Measurements from ENCODE around the gene SH3BGRL3. TPM values are rescaled to one million over a fixed set of nuclear protein-coding genes. Genes with fewer than 3 reads are reported as not detected.

SH3BGRL3 gene
- total RNA-seq, 4 donors from 2014 or later: 5.0 to 86.6 (median 52.3) TPM

DNA sequence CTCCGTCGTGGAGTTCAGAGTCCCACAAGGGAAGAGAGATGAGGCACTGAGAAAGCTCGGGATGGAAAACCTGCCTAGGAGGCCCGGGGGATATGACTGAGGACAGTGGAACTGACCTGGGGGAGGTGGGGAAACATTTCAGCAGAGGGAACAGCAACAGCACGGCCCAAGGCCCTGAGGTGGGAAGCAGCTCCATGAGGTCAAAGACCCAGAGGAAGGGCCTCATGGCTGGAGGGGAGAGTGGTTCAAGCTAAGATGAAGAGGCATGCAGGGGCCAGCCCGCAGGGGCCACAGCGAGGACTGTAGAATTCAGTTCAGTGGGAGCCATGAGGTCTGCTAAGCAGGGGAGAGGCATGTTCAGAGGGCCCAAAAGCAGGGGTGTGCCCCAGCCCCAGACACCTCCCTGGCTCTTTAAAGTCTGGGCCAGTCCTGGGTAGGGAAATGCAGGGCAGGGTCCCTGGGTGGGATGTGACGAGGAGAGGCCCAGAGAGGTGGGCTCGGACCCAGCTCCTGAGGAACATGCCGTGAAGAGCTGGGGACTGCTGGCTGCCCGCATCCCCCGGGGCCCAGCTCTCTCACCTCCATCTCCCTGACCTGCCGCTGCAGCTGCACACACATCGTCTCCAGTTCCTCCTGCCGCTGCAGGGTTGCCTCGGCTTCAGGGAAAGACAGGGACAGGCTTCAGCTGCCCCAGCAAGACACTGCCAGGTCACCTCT is 16.6 kb downstream of the SH3BGRL3 start:
- Histone ChIP-seq H3K27me3 (no peaks in the 10 kb centered on the region), H3K36me3 (no peaks in the 10 kb centered on the region), H3K4me3 (no peak overlapping the region), H3K9me3 (no peaks in the 10 kb centered on the region), H3K4me1 (no peaks in the 10 kb centered on the region), H3K27ac (no peak overlapping the region)
- no peak for DNase-seq
- intact Hi-C loops (cut with DNase I; ENCODE audit: low total_unique reads): no loop called here
- TF ChIP-seq, protein P1, sequence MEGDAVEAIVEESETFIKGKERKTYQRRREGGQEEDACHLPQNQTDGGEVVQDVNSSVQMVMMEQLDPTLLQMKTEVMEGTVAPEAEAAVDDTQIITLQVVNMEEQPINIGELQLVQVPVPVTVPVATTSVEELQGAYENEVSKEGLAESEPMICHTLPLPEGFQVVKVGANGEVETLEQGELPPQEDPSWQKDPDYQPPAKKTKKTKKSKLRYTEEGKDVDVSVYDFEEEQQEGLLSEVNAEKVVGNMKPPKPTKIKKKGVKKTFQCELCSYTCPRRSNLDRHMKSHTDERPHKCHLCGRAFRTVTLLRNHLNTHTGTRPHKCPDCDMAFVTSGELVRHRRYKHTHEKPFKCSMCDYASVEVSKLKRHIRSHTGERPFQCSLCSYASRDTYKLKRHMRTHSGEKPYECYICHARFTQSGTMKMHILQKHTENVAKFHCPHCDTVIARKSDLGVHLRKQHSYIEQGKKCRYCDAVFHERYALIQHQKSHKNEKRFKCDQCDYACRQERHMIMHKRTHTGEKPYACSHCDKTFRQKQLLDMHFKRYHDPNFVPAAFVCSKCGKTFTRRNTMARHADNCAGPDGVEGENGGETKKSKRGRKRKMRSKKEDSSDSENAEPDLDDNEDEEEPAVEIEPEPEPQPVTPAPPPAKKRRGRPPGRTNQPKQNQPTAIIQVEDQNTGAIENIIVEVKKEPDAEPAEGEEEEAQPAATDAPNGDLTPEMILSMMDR (IDR thresholded peaks at IDR 0.05): no peak

DNA sequence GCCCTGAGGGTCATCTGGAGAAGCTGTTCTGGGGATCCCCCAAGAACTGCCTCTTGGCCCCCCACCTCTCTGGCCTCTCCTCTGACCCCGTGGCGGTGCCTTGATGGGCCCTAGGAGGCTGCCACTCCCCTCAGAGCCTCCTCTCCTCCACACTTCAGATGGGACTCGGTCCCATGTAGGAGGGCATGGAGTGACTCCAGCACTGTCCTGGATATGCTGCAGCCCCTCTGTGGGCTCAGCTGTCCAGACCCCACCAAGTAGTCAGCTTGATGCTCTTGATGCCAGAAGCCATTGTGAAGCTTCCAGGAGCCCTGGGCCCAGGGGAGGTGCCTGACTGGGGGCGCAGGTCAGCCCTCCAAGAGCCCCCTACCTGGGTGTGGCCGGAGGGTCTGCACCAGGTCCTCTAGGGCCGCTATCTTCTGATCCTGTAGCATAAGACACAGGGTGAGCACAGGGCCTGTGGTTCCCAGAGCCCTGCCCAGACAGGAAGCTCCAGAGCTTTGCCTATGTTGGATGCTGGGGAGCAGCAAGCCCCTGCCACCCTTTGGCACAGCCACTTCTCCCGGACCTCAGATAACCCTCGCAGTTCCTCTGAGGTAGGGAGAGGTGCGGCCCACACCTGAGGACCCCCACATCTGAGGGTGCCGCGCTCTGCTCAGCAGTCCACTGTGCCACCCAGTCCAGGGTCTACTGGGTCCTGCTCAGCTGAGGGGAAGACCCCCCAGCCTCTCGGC is 17.3 kb downstream of the SH3BGRL3 start:
- intact Hi-C loops (cut with DNase I; ENCODE audit: low total_unique reads): no loop called here
- H3K27me3 ChIP-seq: no peaks in the 10 kb centered on the region
- H3K4me1 ChIP-seq: no peaks in the 10 kb centered on the region

DNA sequence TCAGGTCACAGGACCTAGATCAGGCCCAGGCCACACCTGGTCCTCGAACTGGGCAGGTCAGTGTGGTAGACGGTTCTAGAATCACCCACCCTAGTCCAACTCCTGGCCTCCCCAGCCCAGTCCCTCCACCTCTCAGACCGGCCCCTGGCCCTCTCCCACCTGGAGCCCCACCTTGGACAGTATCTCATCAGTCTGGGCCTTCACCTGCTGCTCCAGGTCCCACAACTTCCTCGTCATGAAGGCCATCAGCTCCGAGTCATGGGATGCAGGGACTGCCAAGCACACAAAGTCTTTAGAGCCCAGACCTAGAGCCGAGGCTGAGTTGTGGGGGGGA is 17.9 kb downstream of the SH3BGRL3 start:
- no peak for TF ChIP-seq POLR2A (IDR thresholded peaks at IDR 0.05)
- TF ChIP-seq, protein P1 (IDR thresholded peaks at IDR 0.05): no peak
- Histone ChIP-seq H3K9me3 (no peaks in the 10 kb centered on the region), H3K27ac (no peak overlapping the region), H3K4me1 (no peaks in the 10 kb centered on the region), H3K27me3 (no peaks in the 10 kb centered on the region), H3K4me3 (no peak overlapping the region), H3K36me3 (no peaks in the 10 kb centered on the region)
- intact Hi-C loops (cut with DNase I; ENCODE audit: low total_unique reads): no loop called here
- no peak for DNase-seq

More for the DNA sequence above, 17.3 kb downstream of the SH3BGRL3 start:
- no peak overlapping the region for H3K27ac ChIP-seq
- no peaks in the 10 kb centered on the region for H3K9me3 ChIP-seq
- no peak overlapping the region for H3K4me3 ChIP-seq
- no peaks in the 10 kb centered on the region for H3K36me3 ChIP-seq
- TF ChIP-seq, protein P1 (IDR thresholded peaks at IDR 0.05): no peak
- TF ChIP-seq POLR2A (IDR thresholded peaks at IDR 0.05): no peak
- no peak for DNase-seq

DNA sequence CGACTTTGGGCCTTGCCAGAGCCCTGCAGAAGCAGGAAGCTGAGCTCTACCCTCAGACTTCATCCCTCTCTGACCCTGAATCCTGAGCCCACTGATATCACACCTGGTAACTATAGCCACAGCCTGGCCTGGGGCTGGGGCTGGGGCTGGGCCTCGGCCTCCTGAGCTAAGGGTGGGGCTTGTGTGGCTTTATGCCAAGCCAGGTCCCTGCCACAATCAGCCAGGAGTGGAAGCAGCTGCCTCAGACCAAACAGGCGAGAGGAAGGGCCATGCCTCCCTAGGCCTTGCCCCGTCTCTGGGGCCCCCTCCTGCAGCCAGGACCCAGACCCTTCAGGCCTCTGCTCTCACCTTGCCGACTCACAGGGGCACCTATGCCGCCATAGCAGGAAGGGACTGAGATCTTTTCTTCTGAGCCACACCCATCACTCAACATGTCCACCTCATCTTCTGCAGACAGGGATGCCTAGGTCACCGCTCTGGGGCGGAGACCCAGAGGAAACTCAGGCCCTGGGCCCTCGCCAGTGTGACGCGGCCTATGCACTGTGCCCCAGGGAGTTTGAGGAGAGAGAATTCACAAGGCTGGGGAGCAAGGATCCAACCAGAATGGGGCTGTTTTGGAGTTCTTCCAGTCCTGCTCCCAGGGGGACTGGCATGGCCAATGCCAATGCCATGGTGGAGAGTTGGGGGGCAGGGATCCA is 20.8 kb downstream of the SH3BGRL3 start:
- intact Hi-C loops (cut with DNase I; ENCODE audit: low total_unique reads): no loop called here
- no peaks in the 10 kb centered on the region for H3K4me1 ChIP-seq

More for the DNA sequence above, 20.8 kb downstream of the SH3BGRL3 start:
- H3K36me3 ChIP-seq: no peaks in the 10 kb centered on the region
- no peaks in the 10 kb centered on the region for H3K27me3 ChIP-seq
- H3K27ac ChIP-seq: no peak overlapping the region
- H3K9me3 ChIP-seq: no peaks in the 10 kb centered on the region
- TF ChIP-seq POLR2A (IDR thresholded peaks at IDR 0.05): no peak
- TF ChIP-seq, protein P1 (IDR thresholded peaks at IDR 0.05): no peak
- DNase-seq: no peak
- no peak overlapping the region for H3K4me3 ChIP-seq

Data from uterus (tissue), 4 donors.